Islet of Langerhans (tissue), 1 donor: ENCODE measurements around the gene ARHGEF40.

ENCODE experiments used
- FAIRE-seq: peaks from one replicate; lab custom pipeline; 2011; peaks lifted over from hg19 to GRCh38; lab: Jason Lieb, UNC

The ARHGEF40 gene

GRCh38 chr14:21133901-21134300, 63.8 kb downstream of the ARHGEF40 start:
- no peak for FAIRE-seq

GRCh38 chr14:21136024-21136423, 65.9 kb downstream of the ARHGEF40 start:
- peak; percentile 47 for FAIRE-seq
